LNCAP (cell line): Measurements from ENCODE around the gene SDR9C7.

Source experiments
- TF ChIP-seq, protein P1 (sequence below): fragments of 450-650 bp; IDR thresholded peaks from 2 replicates; pipeline ENCODE4 v1.5.1; 2017; ENCODE audit warnings: mild to moderate bottlenecking

The SDR9C7 gene

GRCh38 chr12:56880125-56880992 lies 53.8 kb downstream of the SDR9C7 start:
- TF ChIP-seq, protein P1, sequence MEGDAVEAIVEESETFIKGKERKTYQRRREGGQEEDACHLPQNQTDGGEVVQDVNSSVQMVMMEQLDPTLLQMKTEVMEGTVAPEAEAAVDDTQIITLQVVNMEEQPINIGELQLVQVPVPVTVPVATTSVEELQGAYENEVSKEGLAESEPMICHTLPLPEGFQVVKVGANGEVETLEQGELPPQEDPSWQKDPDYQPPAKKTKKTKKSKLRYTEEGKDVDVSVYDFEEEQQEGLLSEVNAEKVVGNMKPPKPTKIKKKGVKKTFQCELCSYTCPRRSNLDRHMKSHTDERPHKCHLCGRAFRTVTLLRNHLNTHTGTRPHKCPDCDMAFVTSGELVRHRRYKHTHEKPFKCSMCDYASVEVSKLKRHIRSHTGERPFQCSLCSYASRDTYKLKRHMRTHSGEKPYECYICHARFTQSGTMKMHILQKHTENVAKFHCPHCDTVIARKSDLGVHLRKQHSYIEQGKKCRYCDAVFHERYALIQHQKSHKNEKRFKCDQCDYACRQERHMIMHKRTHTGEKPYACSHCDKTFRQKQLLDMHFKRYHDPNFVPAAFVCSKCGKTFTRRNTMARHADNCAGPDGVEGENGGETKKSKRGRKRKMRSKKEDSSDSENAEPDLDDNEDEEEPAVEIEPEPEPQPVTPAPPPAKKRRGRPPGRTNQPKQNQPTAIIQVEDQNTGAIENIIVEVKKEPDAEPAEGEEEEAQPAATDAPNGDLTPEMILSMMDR = no peak

DNA sequence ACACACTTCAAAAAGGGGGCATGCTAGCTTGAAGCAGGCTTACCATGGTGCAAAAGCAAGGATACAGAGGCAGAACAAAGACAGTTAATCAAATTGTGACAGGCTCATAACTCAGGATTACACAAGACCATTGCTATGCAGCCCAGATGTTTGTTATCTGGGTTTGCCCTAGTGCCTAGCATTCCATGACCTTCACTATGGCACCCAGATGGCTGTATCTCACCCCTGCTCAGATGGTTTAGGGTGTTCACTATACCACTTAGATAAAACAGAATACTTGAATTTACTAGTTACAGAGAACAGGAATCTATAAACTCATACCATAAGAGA lies 56.2 kb downstream of the SDR9C7 start:
- TF ChIP-seq, protein P1 = no peak

- TF ChIP-seq, protein P1 = no peak
These were observed 56.8 kb downstream of the SDR9C7 start for GRCh38 chr12:56877195-56878009.

DNA sequence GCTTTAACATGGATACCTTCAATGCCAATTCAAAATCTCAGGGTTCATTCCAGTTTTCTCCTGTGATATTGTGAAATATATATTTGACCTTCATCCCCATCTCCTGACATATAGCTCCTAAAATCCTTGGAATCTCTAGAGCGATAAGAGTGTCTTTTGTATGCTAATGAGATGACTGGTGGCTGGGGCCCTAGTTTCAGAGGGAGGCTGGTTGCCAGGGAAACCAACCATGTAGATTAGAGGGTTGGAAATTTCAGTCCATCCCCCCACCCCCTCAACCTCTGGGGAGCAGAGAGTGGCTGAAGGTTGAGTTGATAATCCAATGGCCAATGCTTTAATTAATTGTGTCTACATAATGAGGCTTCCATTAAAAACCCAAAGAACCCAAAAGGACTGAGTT lies 59.4 kb downstream of the SDR9C7 start:
- TF ChIP-seq, protein P1 = no peak

GRCh38 chr12:56873382-56873781 lies 60.8 kb downstream of the SDR9C7 start:
- TF ChIP-seq, protein P1 = no peak
